Measurements from ENCODE around the gene CDT1.
"Not testable (repeated sequence)": the region's sequence is repeated elsewhere in the genome, so short reads cannot be mapped to it uniquely, and the experiment has no call there.

The CDT1 gene

DNA sequence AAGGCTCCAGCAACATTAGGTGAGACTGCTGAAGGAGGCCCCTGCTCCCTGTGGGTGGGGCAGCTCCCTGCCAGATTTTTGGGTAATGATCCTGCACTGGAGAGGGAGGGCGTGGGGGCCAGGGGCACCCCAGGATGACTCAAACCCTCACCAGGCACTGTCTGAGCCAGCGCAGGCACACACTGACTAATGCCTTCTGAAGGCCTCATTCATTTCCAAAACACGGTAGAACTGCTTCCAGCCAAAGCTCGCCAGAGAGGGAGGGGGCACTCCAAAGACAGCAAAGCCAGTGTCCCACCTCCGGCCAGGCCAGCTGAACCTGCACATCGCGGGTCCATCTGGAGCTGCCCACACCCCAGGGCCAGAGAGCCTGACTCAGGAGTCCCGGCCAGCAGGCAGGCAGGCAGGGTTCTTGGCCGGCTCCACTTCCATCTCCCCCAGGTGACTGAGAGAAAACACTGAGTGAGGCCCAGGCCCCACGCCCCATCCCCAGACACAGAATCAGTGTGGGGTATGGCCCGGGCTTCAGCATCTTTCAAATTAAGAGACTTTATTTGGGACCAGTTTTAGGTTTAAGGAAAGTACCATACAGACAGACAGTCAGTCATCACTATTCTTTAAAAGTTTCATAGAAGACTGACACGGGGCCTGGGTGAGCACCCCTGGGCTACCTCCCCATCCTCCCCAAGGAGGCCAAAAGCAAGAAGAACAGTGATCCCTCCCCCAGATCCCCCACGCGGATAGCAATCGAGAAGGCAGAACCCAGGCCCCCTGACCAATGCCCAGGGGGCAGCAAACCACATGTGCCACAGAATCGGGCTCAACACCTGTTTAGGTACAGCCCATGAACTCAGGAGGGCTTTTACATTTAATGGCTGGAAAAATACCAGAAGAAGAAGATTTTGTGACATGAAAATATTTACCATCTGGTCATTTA lies 20.9 kb upstream of the CDT1 start:
- DNase-seq (ENCODE audit: low read depth) = no peak

DNA sequence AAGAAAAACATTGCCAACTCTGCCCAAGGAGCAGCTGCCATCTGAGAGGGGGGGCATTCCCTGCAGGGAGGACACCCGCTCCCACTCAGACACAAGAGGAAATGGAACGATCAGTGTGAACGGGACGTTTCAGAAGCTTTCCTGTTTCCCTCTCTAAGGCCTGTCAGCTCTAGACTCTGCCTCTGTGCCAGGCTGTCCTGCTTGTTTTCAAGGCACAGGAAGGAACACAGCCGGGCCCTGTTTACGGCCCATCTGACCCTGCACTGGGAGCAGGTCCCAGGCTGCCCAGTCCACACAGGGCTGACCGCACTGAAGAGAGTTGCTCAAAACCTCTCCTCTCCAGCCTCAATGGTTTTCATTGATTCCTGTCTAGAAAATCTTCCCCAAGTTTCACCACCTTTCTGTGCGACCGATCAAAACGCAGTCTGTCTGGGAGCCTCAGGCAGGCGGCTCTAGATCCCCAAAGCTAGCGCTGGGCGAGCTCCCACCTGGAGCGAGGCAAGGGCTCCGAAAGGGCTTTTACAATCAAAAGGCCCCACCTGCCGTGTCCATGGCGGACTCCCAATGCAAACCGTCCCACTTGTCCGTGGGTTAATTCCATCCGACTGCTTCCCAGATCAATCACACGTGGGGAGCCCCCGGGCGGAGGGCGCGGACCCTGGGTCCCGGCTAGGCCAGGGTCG lies 20.1 kb upstream of the CDT1 start:
- no peak for DNase-seq (ENCODE audit: low read depth)

DNA sequence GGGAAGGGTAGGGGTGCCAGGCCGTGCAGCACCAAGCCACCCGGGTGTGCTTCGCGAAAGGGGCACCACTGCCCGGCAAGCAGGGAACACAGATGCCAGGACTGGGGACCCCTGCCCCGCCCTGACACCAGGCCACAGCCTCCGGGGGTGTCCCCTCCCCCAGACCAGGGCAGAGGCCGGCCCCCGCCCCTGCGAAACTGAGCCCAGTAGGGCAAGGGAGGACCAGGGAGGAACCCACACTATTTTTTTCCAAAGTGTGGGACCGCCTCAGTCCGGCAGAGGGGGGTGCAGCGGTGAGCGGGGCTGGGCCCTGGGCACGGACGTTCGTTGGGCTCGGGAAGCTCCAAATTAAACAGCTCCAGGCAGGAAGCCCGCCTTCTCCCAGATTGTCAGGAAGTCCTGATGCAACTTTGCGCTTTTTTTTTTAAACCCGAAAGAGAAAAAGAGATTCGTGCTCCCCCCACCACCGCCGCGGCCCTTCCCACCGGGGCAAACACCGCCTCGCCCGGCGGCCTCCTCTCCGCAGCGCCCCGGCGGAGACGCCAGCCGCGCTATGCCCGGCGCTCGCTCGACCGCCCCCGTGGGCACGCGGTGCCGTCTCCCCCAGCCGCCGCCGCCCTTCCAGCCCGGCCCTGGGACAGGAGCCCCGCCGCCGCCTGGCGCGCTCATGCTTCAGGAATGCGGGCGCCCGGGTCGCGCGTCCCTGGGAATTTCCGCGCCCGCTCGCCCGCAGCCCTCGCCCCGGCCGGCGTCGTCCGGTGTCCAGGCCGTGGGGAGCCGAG lies 19.3 kb upstream of the CDT1 start:
- no peak for DNase-seq (ENCODE audit: low read depth)

DNA sequence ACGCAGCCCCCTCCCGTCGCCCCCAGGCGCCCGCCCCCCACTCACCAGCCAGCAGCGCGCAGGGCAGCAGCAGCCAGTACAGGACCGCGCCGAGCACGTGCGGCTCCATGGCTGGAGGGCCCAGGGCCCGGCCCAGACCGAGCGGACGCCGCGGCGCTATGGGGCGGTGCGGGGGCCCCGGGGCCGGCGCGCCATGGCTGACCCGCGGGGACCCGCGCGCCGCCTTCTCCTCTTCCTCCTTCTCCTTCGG lies 18.8 kb upstream of the CDT1 start:
- no peak for DNase-seq (ENCODE audit: low read depth)

DNA sequence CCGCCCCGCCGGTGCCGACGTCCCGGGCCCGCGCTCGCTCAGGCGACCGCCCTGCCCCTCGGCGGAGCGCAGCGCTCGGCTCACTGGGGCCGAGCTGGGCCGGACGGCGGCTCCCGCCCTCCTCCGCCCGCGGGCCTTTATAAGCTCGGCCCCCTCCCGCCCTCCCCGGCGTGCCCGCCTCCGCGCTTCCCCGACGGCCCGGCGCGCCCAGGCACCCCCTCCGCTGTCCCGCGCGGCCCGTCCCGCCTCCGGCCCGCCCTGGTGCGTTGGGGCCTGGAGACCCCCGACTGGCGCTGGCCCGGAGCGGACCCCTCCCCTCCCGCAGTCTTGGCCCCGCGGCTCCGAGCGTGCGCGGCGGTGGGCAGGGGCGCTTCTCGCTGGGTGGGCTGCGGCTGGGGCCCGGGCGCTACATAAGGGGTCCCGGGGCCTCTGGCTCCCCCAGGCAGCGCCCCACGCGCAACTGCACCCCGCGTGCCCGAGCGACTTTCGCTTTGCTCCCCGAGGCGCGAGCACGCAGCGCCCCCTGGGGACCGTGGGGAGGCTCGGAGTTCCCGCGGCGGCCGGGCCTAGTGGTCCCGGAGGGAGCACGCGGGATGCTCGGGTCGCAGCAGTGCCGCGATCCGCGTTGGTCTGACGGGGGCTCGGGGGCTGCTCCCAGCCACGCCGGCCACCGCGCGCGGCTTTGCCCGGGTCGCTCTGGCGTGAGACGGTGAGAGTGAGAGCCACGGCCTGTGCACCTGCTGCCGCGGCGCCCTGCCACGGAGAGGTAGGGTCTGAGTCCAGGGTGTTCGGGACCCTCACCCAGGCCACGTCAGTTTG lies 18.3 kb upstream of the CDT1 start, which contains the start of gene PIEZO1:
Gene PIEZO1 (minus strand): TSS at position 115 of the 819 bp plus-strand sequence. CDS start 256 bp downstream, outside the sequence.
- peak; percentile 73 for DNase-seq (ENCODE audit: low read depth)

DNA sequence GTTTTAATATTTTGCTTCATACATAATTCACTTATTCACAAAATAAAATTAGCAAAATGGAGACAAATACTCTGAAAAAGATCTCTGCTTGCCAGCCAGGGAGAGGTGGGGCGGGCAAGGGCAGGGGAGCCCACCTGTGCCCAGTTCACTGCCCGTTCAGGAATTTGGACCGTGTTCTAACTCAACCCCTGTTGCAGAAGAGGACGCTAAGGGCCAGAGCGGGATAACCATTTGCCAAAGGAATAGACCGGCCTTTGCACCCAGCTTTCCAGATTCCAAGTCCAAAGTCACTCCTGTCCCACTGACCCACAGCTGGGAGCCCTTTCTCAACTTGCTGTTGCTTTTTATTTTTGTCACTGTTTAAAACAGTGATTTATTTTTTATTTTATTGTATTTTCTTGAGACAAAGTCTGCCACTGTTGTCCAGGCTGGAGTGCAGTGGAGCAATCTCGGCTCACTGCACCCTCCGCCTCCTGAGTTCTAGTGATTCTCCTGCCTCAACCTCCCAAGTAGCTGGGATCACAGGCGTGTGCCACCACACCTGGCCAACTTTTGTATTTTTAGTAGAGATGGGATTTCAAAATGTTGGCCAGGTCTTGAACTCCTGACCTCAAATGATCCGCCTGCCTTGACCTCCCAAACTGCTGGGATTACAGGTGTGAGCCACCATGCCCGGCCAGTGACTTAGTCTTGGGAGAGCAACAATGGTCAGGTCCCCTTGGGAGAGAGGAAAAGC lies 15.8 kb upstream of the CDT1 start:
- DNase-seq (ENCODE audit: low read depth) = no peak

DNA sequence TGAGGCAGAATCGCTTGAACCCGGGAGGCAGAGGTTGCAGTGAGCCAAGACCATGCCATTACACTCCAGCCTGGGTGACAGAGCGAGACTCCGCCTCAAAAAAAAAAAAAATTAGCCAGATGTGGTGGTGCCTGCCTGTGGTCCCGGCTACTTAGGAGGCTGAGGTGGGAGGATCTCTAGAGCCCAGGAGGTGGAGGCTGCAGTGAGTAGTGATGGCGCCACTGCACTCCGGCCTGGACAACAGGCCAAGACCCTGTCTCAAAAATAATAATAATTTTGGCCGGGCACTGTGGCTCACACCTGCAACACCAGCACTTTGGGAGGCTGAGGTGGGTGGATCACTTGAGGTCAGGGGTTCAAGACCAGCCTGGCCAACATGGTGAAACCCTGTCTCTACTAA lies 14.8 kb upstream of the CDT1 start:
- DNase-seq (ENCODE audit: low read depth) = not testable (repeated sequence)

DNA sequence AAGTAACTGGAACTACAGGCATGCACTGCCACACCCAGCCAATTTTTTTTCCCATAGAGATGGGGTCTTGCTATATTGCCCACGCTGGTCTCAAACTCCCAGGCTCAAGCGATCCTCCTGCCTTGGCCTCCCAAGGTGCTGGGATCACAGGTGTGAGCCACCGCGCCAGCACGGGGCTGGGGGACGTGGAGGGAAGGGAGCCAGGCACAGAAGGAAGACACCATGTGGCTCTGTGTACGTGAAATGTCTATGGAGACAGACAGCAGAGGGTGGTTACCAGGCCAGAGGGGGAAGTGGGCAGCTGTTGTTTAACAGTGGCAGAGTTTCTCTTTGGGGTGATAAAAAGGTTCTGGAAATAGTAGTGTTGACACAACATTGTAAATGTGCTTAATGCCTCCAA lies 14.0 kb upstream of the CDT1 start:
- no peak for DNase-seq (ENCODE audit: low read depth)

DNA sequence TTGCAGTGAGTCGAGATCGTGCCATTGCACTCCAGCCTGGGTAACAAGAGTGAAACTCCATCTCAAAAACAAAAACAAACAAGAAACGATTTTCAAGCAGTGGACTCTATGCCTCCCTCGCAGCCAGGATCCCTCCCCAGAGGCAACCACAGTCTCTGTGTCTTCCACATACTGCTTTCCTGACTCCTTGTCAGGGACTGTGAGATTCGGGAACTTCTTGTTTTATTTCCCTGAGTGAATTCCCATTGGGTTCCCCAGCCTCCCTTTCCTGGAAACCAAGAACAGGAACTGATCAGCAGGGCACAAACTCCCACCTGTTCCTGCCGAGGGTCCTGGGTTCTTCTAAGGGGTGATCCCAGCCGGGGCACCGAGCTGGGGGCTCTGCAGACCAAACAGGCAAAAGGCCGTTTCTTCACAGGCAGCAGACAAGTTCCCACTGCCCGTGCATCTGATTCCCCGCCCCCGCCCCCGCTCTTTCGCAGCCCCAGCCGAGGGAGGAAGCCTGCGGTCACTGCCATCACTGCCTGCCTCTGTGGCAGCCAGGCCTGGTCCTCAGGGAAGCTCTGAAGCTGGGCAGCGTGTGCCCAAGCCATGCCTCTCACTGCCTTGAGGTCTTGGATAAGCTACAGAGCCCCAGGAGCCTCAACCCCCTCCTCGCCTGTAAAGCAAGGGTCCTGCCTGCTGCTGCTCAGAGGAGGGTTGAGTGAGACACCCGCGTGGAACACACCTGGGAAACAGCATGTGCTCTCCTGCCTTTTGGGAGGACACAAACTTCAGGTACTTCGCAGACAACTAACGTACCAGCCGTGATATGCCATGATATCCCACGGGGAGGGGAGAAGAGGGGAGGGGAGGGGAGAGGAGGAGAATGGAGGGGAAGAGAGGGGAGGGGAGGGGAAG lies 13.0 kb upstream of the CDT1 start:
- DNase-seq (ENCODE audit: low read depth) = no peak

DNA sequence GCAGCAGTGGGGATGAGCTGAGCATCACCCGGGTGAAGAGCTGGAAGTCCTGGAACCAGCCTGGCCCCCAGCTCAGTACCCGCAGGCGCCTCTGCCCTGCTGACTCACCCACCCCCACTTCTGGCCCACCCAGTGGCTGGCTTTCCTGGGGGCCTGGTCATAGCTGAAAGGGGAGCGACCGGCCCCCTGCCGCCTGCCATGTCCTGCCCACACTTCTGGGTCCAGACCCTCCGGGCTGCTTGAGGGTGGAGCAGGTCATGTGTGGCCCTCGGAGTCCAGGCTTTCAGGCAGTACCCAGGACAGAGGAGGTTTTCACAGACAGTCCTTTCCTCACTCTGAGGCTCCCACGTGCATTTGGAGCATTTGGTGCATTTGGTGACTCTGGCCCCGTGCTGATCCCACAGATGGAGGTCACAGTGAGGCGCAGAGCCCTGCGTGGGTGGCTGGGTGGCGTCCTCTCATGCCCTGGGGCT lies 11.5 kb upstream of the CDT1 start:
- no peak for DNase-seq (ENCODE audit: low read depth)

DNA sequence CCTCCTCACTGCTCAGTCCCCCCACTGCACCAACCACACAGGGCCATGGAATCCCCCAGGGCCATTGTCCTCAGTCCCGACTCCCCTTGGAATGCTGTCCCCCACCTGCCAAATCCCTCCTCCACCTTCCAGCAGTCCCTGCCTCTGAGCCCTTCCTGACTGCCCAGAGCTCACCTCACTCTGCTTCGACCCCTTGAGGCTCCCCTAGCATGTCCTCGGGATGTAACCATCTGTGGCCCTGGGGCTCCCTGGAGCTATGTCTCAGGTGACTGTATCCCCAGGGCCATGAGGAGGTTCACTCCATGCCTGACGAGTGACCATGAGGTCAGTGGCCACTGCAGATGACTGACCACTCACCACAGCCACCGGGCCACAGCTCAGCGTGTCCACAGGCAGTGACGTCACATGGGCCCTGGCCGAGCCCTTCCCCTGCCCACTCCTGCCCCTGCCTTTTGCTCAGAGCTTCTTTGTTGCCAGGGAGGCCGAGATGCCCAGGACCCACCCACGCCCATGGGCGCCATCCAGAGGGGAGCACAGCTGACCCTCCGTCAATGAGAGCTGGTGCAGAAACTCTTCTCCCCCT lies 10.8 kb upstream of the CDT1 start:
- no peak for DNase-seq (ENCODE audit: low read depth)

DNA sequence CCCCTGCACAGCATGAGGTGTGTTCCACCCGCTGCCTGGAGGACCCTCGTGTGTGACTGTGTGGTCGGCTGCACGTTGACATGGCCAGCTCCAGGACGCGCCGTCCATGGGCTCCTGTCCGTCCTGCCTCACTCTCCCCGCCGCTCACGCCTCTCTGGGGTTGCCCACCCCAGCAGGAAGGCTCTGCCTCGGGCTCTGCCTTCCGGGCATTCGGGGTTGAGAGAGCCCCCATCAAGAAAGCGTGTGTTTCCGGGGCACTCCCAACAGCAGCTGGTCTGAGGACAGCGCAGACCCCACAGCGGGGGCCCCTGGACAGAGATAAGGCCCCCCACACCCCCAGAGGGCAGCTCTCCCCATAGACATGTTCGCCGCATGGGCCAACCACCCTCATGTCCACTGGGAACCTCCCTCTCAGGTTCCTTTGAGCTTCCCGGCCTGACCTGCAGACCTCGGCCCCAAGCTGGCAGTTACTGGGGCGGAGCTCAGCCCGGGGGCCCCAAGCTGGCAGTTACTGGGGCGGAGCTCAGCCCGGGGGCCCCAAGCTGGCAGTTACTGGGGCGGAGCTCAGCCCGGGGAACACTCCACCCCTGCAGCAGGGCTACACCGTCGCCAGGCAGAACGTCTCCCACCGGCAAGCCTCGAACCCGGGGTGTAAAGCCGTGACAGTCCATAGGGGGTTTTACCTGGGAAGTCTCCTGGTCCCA lies 10.2 kb upstream of the CDT1 start:
- DNase-seq (ENCODE audit: low read depth) = no peak

DNA sequence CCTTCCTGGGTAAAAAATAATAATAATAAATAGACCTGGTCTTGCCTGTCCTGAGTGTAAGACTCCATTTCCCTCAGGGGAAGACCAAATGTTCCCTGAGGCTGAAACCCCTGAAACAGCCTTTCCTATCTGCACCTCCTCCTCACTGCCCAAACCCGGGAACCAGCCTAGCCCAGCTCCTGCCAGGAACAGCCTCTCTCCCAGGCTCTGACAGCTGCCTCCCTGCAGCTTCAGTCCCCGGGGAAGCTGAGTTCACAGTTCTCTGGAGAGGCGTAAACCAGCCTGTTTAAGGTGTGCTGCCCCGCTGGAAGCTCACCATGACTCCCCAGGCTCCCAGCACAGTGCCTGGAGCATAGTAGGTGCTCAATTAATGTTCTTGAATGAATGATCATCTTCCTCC lies 7.3 kb upstream of the CDT1 start:
- DNase-seq (ENCODE audit: low read depth) = no peak

DNA sequence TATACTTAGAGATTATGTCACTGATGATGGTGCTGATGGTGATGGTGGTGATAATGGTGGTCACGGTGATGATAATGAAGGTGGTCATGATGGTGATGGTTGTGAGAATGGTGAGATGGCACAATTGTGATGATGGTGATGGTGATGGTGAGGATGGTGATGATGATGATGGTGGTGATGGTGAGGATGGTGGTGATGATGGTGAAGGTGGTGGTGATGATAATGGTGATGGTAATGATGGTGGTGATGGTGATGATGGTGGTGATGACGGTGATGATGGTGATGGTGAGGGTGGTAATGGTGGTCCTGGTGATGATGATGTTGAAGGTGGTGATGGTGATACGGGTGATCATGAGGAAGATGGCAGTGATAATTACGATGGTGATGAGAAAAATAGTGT lies 5.5 kb upstream of the CDT1 start:
- no peak for DNase-seq (ENCODE audit: low read depth)

DNA sequence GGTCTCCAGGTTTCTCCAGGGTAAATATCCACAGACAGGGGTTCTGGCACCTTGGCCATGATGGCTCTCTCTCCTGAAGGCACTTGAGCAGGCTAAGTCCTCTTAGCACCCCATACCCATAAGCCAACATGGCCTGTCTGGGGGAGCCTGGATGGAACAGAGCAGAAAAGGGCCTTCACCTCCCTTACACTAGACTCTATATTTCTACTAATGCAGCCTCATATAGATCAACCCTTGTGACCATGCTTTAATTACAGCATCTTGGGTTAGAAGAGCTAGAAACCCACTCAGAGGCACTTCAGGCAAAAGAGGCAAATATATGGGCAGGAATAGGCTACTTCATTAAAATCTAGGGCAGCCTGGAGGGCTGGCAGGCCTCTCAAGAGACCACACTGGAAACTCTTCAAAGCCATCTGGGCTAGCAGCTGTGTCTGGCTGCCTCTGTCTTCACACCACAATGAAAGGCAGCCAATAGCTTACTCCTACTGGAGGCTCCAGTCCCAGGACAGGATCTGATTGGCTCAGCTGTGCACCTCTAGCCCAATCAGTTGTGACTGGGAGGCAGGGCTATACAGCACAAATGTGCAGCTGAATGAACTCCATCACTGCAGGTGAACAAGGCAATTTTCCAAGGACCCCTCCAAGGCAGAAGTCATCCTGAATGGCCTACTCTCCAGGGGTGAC lies 4.7 kb upstream of the CDT1 start:
- DNase-seq (ENCODE audit: low read depth) = no peak

DNA sequence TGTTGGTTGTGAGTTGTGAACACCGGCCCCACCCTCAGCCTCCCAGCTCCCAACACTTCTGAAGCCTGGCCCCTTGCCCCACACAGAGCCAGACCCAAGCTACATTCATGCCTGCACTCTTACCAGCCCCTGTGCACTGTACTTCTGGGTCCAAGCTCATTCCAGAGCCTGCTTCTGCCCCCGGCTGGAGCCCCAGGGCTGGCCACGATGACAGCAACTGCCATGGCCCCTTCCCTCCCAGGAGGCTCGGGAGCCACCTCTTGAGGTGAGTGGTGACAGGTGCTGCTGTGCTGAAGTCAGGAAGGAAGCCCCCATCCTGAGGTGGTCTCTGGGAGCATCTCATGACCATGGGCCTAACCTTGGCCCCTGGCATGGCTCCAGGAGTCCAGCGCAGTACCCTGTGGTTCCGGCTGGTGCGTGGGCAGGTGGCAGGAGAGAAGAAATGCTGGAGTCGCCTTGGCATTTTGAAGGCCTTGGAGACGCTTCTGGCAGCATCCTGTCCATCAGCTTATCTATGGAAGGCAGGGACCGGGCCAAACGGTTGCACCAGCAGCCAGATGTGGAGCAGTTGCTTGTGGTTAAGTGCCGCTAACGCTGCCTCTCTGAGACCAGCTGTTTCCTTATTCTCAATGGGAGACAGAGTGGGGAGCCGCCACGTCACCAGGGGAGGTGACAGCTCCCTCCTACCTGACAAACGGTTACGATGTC lies 3.9 kb upstream of the CDT1 start:
- no peak for DNase-seq (ENCODE audit: low read depth)

DNA sequence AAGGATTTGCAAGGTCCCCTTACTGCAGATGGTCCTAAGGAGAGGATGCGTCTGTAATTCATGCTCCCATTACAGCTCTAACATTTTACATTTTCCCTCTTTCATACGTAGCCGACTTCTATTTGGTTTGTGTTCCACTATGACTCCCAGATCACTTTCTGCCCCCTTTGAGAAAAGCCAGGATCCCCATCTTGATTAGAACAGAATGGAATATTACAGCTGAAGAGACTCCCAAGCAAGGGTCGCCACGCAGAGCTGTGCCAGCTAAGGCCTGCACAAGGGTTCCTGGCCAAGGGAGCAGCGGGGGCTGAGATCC lies 3.4 kb upstream of the CDT1 start:
- no peak for DNase-seq (ENCODE audit: low read depth)

DNA sequence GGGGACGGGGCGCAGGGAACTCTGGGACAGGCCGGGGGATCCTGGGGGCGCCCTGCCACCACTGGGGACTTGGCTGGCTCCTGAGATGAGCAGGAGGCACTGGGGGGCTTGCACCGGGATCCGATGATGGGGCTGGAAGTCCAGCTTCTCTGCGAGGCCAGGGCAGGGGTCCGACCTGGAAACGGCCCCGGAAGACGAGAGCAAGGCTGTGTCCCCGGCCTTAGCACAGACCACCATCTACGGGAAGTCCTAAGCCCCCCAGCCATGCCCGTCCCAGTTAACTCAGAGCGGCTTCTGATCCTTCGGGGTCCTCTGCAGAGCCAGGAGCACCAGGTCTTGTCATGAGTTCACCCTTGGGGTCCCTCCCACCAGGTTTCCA lies 573 bp downstream of the CDT1 start:
- DNase-seq (ENCODE audit: low read depth) = no peak
